HL-60 (cell line): ENCODE results near the gene ALAD.
"Not testable (repeated sequence)": the region's sequence is repeated elsewhere in the genome, so short reads cannot be mapped to it uniquely, and the experiment has no call there.

Experiments
- DNase-seq, 2 experiments: peaks; one replicate each; pipeline ENCODE4 v3.0.0-alpha.2; 2010 to 2020; ENCODE audit warnings: low read depth in 1 of 2, low spot score in 1 of 2
- H3K27ac ChIP-seq: fragments of 250-450 bp; sonication (Bioruptor Pico); replicated peaks from 2 replicates; pipeline ENCODE4 v1.5.1; 2020; ENCODE audit warnings: mild to moderate bottlenecking, moderate library complexity
- H3K27me3 ChIP-seq: fragments of 250-450 bp; sonication (Bioruptor Pico); 2 replicates; pipeline ENCODE4 v1.5.1; 2021; ENCODE audit warnings: mild to moderate bottlenecking, moderate library complexity; ENCODE audit not compliant: insufficient read depth, poor library complexity, severe bottlenecking
- H3K4me3 ChIP-seq: replicated peaks from 2 replicates; pipeline ENCODE4 v1.5.1; 2011; ENCODE audit warnings: mild to moderate bottlenecking, control low read depth, low read length; ENCODE audit not compliant: insufficient read depth
- CTCF ChIP-seq: IDR thresholded peaks from one replicate; pipeline ENCODE4 v1.5.1; 2011; ENCODE audit warnings: low read length, control low read depth, inconsistent platforms; ENCODE audit not compliant: insufficient read depth
- GABPA ChIP-seq: IDR thresholded peaks from 2 replicates; pipeline ENCODE4 v1.6.1; 2012; ENCODE audit warnings: low read depth
- POLR2AphosphoS5 ChIP-seq: IDR thresholded peaks from 2 replicates; pipeline ENCODE4 v1.6.1; 2012; ENCODE audit warnings: low read depth
- REST ChIP-seq: IDR thresholded peaks from 2 replicates; pipeline ENCODE4 v1.6.1; 2012; ENCODE audit warnings: low read depth; ENCODE audit not compliant: insufficient replicate concordance
- SPI1 ChIP-seq: IDR thresholded peaks from 2 replicates; pipeline ENCODE4 v1.6.1; 2012; ENCODE audit warnings: low read depth, mild to moderate bottlenecking, borderline replicate concordance

Gene ALAD

GRCh38 chr9:113369855-113370140 lies 31.3 kb downstream of the ALAD start:
- H3K4me3 ChIP-seq: no peak overlapping the region
- no peak overlapping the region for H3K27ac ChIP-seq
- DNase-seq: no peak
- no peak for TF ChIP-seq SPI1
- TF ChIP-seq REST: no peak
- TF ChIP-seq GABPA: no peak
- no peak for TF ChIP-seq POLR2AphosphoS5
- no peak for TF ChIP-seq CTCF
- H3K27me3 ChIP-seq: no peaks in the 10 kb centered on the region

- Histone ChIP-seq H3K27me3 (no peaks in the 10 kb centered on the region), H3K27ac (no peak overlapping the region), H3K4me3 (no peak overlapping the region)
- no peak for TF ChIP-seq POLR2AphosphoS5
- no peak for TF ChIP-seq REST
- TF ChIP-seq SPI1: no peak
- no peak for TF ChIP-seq CTCF
- no peak for TF ChIP-seq GABPA
- DNase-seq: no peak
These were observed 31.9 kb downstream of the ALAD start for GRCh38 chr9:113368982-113369854.

GRCh38 chr9:113368348-113368981 lies 32.6 kb downstream of the ALAD start:
- H3K27me3 ChIP-seq: no peaks in the 10 kb centered on the region
- H3K27ac ChIP-seq: no peak overlapping the region
- H3K4me3 ChIP-seq: no peak overlapping the region
- no peak for TF ChIP-seq GABPA
- no peak for TF ChIP-seq SPI1
- no peak for TF ChIP-seq POLR2AphosphoS5
- TF ChIP-seq CTCF: no peak
- TF ChIP-seq REST: no peak
- DNase-seq: no peak

GRCh38 chr9:113365652-113366051 lies 35.4 kb downstream of the ALAD start:
- H3K27me3 ChIP-seq, H3K4me3 ChIP-seq: not testable (repeated sequence)
- peak; percentile 57 to 89 for DNase-seq
- H3K27ac ChIP-seq: peak overlapping the region; percentile 64
